Stomach (tissue), 4 donors: ENCODE results near the gene RBM19.

Source experiments
- CTCF ChIP-seq, 7 experiments: fragments of 450-650 bp in 4 of 7; fragments of 200-600 bp in 3 of 7; sonication (generic) in 3 of 7; IDR thresholded peaks; one replicate each; pipeline ENCODE4 v1.5.1; 2016 to 2019; ENCODE audit warnings: antibody characterized with exemption in 7 of 7, control low read depth in 2 of 7, mild to moderate bottlenecking in 1 of 7
- EP300 ChIP-seq: sonication (generic); formaldehyde crosslinking; IDR thresholded peaks from one replicate; pipeline ENCODE4 v1.6.1; 2017; ENCODE audit warnings: antibody characterized with exemption

- no peak for TF ChIP-seq CTCF (IDR thresholded peaks at IDR 0.05)
- no peak for TF ChIP-seq EP300
Observed at GRCh38 chr12:113886721-113887120, 79.4 kb downstream of the RBM19 start.
